Loucy (cell line): Measurements from ENCODE around the gene MTARC2.
A peak's percentile ranks its signal among the peaks of the same experiment; 100 is the strongest.

Source experiments
- H2AFZ ChIP-seq: fragments of 200-600 bp; sonication (generic); 2 replicates; pipeline ENCODE4 v1.6.0; 2016; ENCODE audit warnings: antibody characterized with exemption, mild to moderate bottlenecking, low read length, moderate library complexity
- H3F3A ChIP-seq: fragments of 200-600 bp; 2 replicates; pipeline ENCODE4 v1.6.0; 2016; ENCODE audit warnings: antibody characterized with exemption, low read depth, mild to moderate bottlenecking
- H3K27me3 ChIP-seq: fragments of 200-600 bp; sonication (generic); 2 replicates; pipeline ENCODE4 v1.6.1; 2014; ENCODE audit warnings: low read length, mild to moderate bottlenecking; ENCODE audit not compliant: insufficient read depth, poor library complexity, severe bottlenecking
- H3K36me3 ChIP-seq: fragments of 200-600 bp; sonication (generic); 2 replicates; pipeline ENCODE4 v1.6.1; 2016; ENCODE audit warnings: low read length; ENCODE audit not compliant: insufficient read depth
- H3K4me1 ChIP-seq: fragments of 200-600 bp; sonication (generic); 2 replicates; pipeline ENCODE4 v1.5.1; 2014; ENCODE audit warnings: low read length, mild to moderate bottlenecking; ENCODE audit not compliant: insufficient read depth, poor library complexity, severe bottlenecking
- H3K4me2 ChIP-seq: fragments of 200-600 bp; sonication (generic); 2 replicates; pipeline ENCODE4 v1.6.0; 2014; ENCODE audit warnings: antibody characterized with exemption, low read length, low read depth, mild to moderate bottlenecking; ENCODE audit not compliant: poor library complexity, severe bottlenecking
- H3K4me3 ChIP-seq: fragments of 200-600 bp; sonication (generic); 2 replicates; pipeline ENCODE4 v1.5.1; 2014; ENCODE audit warnings: low read length, mild to moderate bottlenecking, mixed read lengths; ENCODE audit not compliant: poor library complexity, severe bottlenecking
- H3K79me2 ChIP-seq: fragments of 200-600 bp; sonication (generic); 2 replicates; pipeline ENCODE4 v1.6.1; 2014; ENCODE audit warnings: low read length; ENCODE audit not compliant: insufficient read depth
- H3K9ac ChIP-seq: fragments of 200-600 bp; sonication (generic); 2 replicates; pipeline ENCODE4 v1.6.0; 2014; ENCODE audit warnings: mild to moderate bottlenecking, low read depth, low read length, moderate library complexity; ENCODE audit not compliant: poor library complexity, severe bottlenecking
- H3K9me2 ChIP-seq: fragments of 200-600 bp; sonication (generic); replicated peaks from 2 replicates; pipeline ENCODE4 v1.6.1; 2016; ENCODE audit warnings: low read depth, low read length, mixed read lengths
- H3K9me3 ChIP-seq: fragments of 200-600 bp; sonication (generic); 2 replicates; pipeline ENCODE4 v1.6.1; 2014; ENCODE audit warnings: mild to moderate bottlenecking, antibody characterized with exemption, low read length, low read depth; ENCODE audit not compliant: insufficient read depth
- H4K20me1 ChIP-seq: fragments of 200-600 bp; sonication (generic); 2 replicates; pipeline ENCODE4 v1.6.0; 2014; ENCODE audit warnings: antibody characterized with exemption, low read length, mild to moderate bottlenecking; ENCODE audit not compliant: insufficient read depth, poor library complexity, severe bottlenecking
- EZH2phosphoT487 ChIP-seq: fragments of 200-600 bp; IDR thresholded peaks from 2 replicates; pipeline ENCODE4 v1.6.1; 2018; ENCODE audit warnings: antibody characterized with exemption, mild to moderate bottlenecking, moderate library complexity, borderline replicate concordance
- TF ChIP-seq, protein P1 (sequence below): fragments of 200-600 bp; sonication (generic); conservative IDR thresholded peaks from 2 replicates; pipeline ENCODE4 v1.5.1; 2014; ENCODE audit warnings: mild to moderate bottlenecking, antibody characterized with exemption, low read length

Gene MTARC2

DNA sequence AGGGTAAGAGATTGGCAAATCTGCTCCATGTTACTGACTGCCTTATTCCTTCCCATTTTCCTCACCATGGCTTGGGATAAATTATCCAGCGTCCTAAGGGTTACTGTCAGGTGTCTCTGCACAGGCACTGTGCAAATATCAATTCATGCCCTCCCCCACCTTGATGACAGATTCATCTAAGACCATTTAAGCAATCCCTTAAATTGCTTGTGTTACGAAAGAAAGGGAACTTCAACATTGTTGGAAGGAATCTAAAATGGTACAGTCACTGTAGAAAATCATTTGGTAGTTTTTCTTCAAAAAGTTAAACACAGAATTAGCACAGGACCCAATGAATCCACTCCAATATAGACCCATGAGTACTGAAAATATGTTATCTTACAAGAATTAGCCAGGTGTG lies 17.6 kb upstream of the MTARC2 start:
- Histone ChIP-seq H2AFZ (no peak overlapping the region), H3K79me2 (no peaks in the 10 kb centered on the region), H3K27me3 (peaks cover 43% of the 10 kb centered on the region), H3K4me1 (no peaks in the 10 kb centered on the region), H3K9me3 (no peaks in the 10 kb centered on the region), H4K20me1 (no peaks in the 10 kb centered on the region), H3K36me3 (no peaks in the 10 kb centered on the region), H3F3A (no peaks in the 10 kb centered on the region), H3K4me2 (no peak overlapping the region), H3K9me2 (no peaks in the 10 kb centered on the region), H3K4me3 (no peak overlapping the region), H3K9ac (no peak overlapping the region)
- TF ChIP-seq EZH2phosphoT487, result no peak
- TF ChIP-seq, protein P1, sequence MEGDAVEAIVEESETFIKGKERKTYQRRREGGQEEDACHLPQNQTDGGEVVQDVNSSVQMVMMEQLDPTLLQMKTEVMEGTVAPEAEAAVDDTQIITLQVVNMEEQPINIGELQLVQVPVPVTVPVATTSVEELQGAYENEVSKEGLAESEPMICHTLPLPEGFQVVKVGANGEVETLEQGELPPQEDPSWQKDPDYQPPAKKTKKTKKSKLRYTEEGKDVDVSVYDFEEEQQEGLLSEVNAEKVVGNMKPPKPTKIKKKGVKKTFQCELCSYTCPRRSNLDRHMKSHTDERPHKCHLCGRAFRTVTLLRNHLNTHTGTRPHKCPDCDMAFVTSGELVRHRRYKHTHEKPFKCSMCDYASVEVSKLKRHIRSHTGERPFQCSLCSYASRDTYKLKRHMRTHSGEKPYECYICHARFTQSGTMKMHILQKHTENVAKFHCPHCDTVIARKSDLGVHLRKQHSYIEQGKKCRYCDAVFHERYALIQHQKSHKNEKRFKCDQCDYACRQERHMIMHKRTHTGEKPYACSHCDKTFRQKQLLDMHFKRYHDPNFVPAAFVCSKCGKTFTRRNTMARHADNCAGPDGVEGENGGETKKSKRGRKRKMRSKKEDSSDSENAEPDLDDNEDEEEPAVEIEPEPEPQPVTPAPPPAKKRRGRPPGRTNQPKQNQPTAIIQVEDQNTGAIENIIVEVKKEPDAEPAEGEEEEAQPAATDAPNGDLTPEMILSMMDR, result no peak

DNA sequence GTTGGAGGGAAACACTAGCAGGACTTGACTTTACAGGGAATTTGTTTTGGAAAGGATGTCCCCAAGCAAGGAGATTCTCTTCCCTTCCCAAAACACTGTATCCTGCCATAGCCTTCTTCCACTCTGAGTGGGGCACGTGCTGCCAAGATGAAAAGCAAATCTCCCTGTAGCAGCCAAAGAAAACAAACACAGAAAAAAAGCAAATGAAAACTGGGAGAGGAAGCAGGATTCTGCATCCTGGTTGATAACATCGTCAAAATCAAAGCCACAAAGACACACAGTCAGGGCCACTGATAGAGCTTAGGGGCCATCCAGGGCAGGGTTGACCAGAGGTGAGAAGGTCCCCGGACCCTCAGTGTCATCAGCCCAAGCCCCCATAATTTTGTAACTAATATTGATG lies 16.0 kb upstream of the MTARC2 start:
- Histone ChIP-seq H3K4me3 (no peak overlapping the region), H3K4me1 (no peaks in the 10 kb centered on the region), H2AFZ (no peak overlapping the region), H3K9ac (no peak overlapping the region), H3K9me3 (no peaks in the 10 kb centered on the region), H3K4me2 (no peak overlapping the region), H3K27me3 (peaks cover 33% of the 10 kb centered on the region), H3K9me2 (no peaks in the 10 kb centered on the region), H4K20me1 (no peaks in the 10 kb centered on the region), H3F3A (no peaks in the 10 kb centered on the region), H3K79me2 (no peaks in the 10 kb centered on the region), H3K36me3 (no peaks in the 10 kb centered on the region)
- TF ChIP-seq EZH2phosphoT487, result no peak
- TF ChIP-seq, protein P1, result no peak

GRCh38 chr1:220732621-220733020 lies 15.5 kb upstream of the MTARC2 start:
- Histone ChIP-seq H2AFZ (peak overlapping the region; percentile 67), H4K20me1 (no peaks in the 10 kb centered on the region), H3F3A (no peaks in the 10 kb centered on the region), H3K4me1 (no peaks in the 10 kb centered on the region), H3K36me3 (no peaks in the 10 kb centered on the region), H3K4me2 (peak overlapping the region; percentile 47), H3K27me3 (peaks cover 28% of the 10 kb centered on the region), H3K9me3 (no peaks in the 10 kb centered on the region), H3K79me2 (no peaks in the 10 kb centered on the region), H3K4me3 (no peak overlapping the region), H3K9ac (no peak overlapping the region), H3K9me2 (no peaks in the 10 kb centered on the region)
- no peak for TF ChIP-seq EZH2phosphoT487
- TF ChIP-seq, protein P1, result no peak
